OCI-LY1 (cell line): ENCODE results near the gene SPATA9.
"Not testable (repeated sequence)": the region's sequence is repeated elsewhere in the genome, so short reads cannot be mapped to it uniquely, and the experiment has no call there.

Experiments
- CTCF ChIP-seq: fragments of 200-600 bp; sonication (generic), shearing (Covaris generic); IDR thresholded peaks from 2 replicates; pipeline ENCODE4 v1.5.1; 2017; ENCODE audit warnings: mild to moderate bottlenecking, antibody characterized with exemption, low read length, moderate library complexity, mixed read lengths
- EZH2 ChIP-seq: fragments of 200-600 bp; sonication (generic), shearing (Covaris generic); IDR thresholded peaks from 2 replicates; pipeline ENCODE4 v1.8.0; 2017; ENCODE audit warnings: borderline replicate concordance, mixed run types, mild to moderate bottlenecking, antibody characterized with exemption, low read length, moderate library complexity, mixed read lengths

GRCh38 chr5:95706196-95706595 is 23.4 kb upstream of the SPATA9 start:
- not testable (repeated sequence) for TF ChIP-seq CTCF, EZH2
